ENCODE results near the gene PGA5. TPM values are rescaled to one million over a fixed set of nuclear protein-coding genes. Genes with fewer than 3 reads are reported as not detected.
"Not testable (repeated sequence)": the region's sequence is repeated elsewhere in the genome, so short reads cannot be mapped to it uniquely, and the experiment has no call there.

PGA5 gene
- total RNA-seq, 1 donor from 2014 or later: not detected

DNA sequence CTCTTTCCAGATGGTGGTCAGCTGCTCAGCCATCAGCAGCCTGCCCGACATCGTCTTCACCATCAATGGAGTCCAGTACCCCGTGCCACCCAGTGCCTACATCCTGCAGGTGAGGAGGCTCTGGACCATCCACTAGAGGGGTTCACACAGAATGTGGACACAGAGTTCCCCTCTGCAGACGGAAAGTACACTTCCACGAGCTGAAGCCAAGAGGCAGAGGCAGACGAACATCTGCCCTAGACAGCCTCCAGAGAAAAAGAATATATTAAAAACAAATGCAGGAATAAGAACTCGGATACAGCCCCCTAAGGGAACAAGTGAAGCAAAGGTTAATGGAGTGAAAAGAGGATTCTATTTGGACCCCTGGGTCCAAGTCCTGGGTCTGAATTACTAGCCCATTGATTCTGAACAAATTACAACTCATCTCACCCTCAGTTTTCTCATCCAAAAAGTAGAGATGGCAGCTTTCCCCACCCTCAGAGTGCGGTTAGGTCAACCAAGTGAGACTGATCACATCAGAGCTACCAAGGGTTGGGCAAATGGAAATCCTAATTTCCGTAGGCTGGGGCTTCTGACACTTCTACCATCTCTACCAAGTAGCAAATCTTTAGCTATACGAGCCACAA lies 29.5 kb upstream of the PGA5 start:
- H3K36me3 ChIP-seq; H3K4me3 ChIP-seq; H3F3A ChIP-seq (ENCODE audit: low read depth); H3K27ac ChIP-seq; H3K4me3 Mint-ChIP-seq; H2AFZ ChIP-seq (replicated peaks); H3K79me2 ChIP-seq (ENCODE audit: low read depth); H3K9ac ChIP-seq; H3K4me2 ChIP-seq; H3K27ac Mint-ChIP-seq; H3K9me3 ChIP-seq (ENCODE audit: low read depth); DNase-seq (ENCODE audit: low spot score); H3K27me3 Mint-ChIP-seq (ENCODE audit: insufficient read depth, low read depth); H3K36me3 Mint-ChIP-seq; H3K9me3 Mint-ChIP-seq; H3K4me1 ChIP-seq; H3K4me1 Mint-ChIP-seq; H3K27me3 ChIP-seq; H4K20me1 ChIP-seq (ENCODE audit: low read depth): not testable (repeated sequence)

DNA sequence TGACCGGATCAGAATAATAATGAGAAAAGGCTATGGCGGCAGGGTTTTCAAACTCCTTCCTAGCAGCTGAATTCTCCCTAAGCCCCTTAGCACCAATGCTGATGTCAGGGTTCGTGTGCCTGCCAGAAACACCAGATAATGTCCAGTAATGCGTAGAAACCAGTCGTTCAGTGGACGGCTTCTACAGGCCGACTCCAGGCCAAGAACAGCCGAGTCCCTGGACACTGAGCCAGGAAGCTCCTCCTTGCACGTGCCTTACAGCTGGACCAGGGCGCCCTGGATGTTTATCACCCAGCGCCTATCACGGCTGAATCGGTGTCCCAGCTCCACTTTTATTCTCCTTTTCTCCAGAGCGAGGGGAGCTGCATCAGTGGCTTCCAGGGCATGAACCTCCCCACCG lies 28.8 kb upstream of the PGA5 start:
- H4K20me1 ChIP-seq (ENCODE audit: low read depth); H3K4me3 ChIP-seq; H3K9ac ChIP-seq; H3K4me1 ChIP-seq; H2AFZ ChIP-seq (replicated peaks); H3K27me3 ChIP-seq; H3K36me3 Mint-ChIP-seq; H3K27ac Mint-ChIP-seq; H3K9me3 ChIP-seq (ENCODE audit: low read depth); H3K9me3 Mint-ChIP-seq; H3K4me1 Mint-ChIP-seq; H3K4me3 Mint-ChIP-seq; DNase-seq (ENCODE audit: low spot score); H3K79me2 ChIP-seq (ENCODE audit: low read depth); H3K27ac ChIP-seq; H3K36me3 ChIP-seq; H3K27me3 Mint-ChIP-seq (ENCODE audit: insufficient read depth, low read depth); H3K4me2 ChIP-seq; H3F3A ChIP-seq (ENCODE audit: low read depth): not testable (repeated sequence)

- not testable (repeated sequence) for H3K4me2 ChIP-seq; DNase-seq (ENCODE audit: low spot score); H3K36me3 ChIP-seq; H3K4me1 Mint-ChIP-seq; H3K27ac Mint-ChIP-seq; H3K4me3 Mint-ChIP-seq; H3K4me3 ChIP-seq; H3K27ac ChIP-seq; H3K4me1 ChIP-seq; H3K27me3 ChIP-seq; H3F3A ChIP-seq (ENCODE audit: low read depth); H3K9ac ChIP-seq; H4K20me1 ChIP-seq (ENCODE audit: low read depth); H3K9me3 Mint-ChIP-seq; H3K79me2 ChIP-seq (ENCODE audit: low read depth); H3K9me3 ChIP-seq (ENCODE audit: low read depth); H3K36me3 Mint-ChIP-seq; H2AFZ ChIP-seq (replicated peaks); H3K27me3 Mint-ChIP-seq (ENCODE audit: insufficient read depth, low read depth)
These were observed 27.2 kb upstream of the PGA5 start for GRCh38 chr11:61213711-61214324.

DNA sequence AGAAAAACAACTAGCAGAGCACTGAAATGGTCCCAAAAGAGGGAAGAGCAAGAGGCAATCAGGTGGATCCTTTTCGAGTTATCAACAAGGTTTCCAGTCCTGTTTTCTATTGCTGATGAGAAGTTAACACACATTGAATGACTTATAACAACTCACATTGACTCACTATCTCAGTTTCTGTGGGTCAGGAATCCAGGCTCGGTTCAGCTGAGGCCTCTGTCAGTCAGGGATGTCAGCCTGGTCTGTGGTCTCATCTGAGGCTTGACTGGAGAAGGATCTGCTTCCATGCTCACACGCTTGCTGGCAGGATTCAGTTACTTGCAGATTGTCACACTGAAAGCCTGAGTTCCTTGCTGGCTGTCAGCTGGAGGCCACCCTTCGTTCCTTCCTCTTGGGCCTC lies 22.7 kb upstream of the PGA5 start:
- H3K4me2 ChIP-seq; H3K9me3 ChIP-seq (ENCODE audit: low read depth); H3K4me1 Mint-ChIP-seq; H3K36me3 ChIP-seq; H3K27me3 Mint-ChIP-seq (ENCODE audit: insufficient read depth, low read depth); H3K4me3 Mint-ChIP-seq; H3K27ac ChIP-seq; H4K20me1 ChIP-seq (ENCODE audit: low read depth); H3K4me3 ChIP-seq; H3K79me2 ChIP-seq (ENCODE audit: low read depth); H3F3A ChIP-seq (ENCODE audit: low read depth); H3K27me3 ChIP-seq; H3K9ac ChIP-seq; H3K36me3 Mint-ChIP-seq; H3K4me1 ChIP-seq; H2AFZ ChIP-seq (replicated peaks); DNase-seq (ENCODE audit: low spot score); H3K9me3 Mint-ChIP-seq; H3K27ac Mint-ChIP-seq: not testable (repeated sequence)

DNA sequence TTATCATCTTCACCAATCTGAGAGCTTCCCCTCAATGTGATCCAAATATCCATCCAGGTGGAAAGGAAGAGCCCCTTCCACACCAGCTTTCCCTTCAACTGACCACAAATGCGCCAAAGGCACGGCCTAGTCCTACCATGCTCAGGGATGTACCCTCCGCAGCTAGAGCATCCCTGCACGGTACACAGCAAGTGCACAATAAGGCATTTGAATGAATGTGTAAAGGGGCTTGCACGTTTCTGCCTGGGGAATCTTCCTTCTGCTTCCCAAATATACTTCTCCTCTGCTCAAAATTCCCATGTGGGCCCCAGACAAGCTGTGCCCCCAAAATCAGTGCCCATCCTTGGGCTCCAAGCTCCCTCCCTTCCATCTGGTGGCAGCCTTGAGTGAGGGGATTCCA lies 22.0 kb upstream of the PGA5 start:
- H3K27ac ChIP-seq; H3K27me3 ChIP-seq; H3K79me2 ChIP-seq (ENCODE audit: low read depth); H3K9me3 Mint-ChIP-seq; H3K4me2 ChIP-seq; H3K27me3 Mint-ChIP-seq (ENCODE audit: insufficient read depth, low read depth); H3K36me3 ChIP-seq; H3K9ac ChIP-seq; H3K4me3 ChIP-seq; H3K9me3 ChIP-seq (ENCODE audit: low read depth); H3F3A ChIP-seq (ENCODE audit: low read depth); H4K20me1 ChIP-seq (ENCODE audit: low read depth); H3K4me1 Mint-ChIP-seq; H3K27ac Mint-ChIP-seq; H3K36me3 Mint-ChIP-seq; H3K4me1 ChIP-seq; DNase-seq (ENCODE audit: low spot score); H2AFZ ChIP-seq (replicated peaks); H3K4me3 Mint-ChIP-seq: not testable (repeated sequence)

DNA sequence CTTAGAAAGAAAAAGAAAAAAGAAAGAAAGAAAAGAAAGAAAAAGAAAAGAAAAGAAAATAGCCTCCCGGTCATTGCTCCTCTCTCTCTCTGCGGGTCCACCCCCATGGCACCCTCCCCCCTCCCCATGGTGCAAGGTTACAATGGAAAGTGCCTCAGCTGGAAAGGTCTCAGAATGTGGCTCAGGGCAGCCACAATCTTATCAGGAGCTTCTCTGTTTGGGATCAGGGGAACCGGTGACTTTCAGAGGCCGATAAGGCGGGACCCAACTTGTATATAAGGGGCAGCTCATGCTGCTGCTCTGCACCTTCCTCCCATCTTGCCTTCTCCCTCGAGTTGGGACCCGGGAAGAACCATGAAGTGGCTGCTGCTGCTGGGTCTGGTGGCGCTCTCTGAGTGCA lies 18.9 kb upstream of the PGA5 start, which contains the start of gene PGA4:
TSS of gene PGA4 (plus strand) at position 301 of the 400 bp plus-strand sequence. CDS start at position 355, 54 bp downstream.
- not testable (repeated sequence) for H3K4me3 ChIP-seq, H3K4me2 ChIP-seq, H3K27ac Mint-ChIP-seq

GRCh38 chr11:61222692-61223091 lies 18.3 kb upstream of the PGA5 start:
- not testable (repeated sequence) for H3F3A ChIP-seq (ENCODE audit: low read depth); H3K9me3 Mint-ChIP-seq; H3K36me3 Mint-ChIP-seq; H2AFZ ChIP-seq (replicated peaks); H3K79me2 ChIP-seq (ENCODE audit: low read depth); DNase-seq (ENCODE audit: low spot score); H3K36me3 ChIP-seq; H3K27me3 Mint-ChIP-seq (ENCODE audit: insufficient read depth, low read depth); H3K27ac ChIP-seq; H3K9me3 ChIP-seq (ENCODE audit: low read depth); H3K27me3 ChIP-seq; H4K20me1 ChIP-seq (ENCODE audit: low read depth); H3K4me3 Mint-ChIP-seq; H3K4me3 ChIP-seq; H3K27ac Mint-ChIP-seq; H3K9ac ChIP-seq; H3K4me1 Mint-ChIP-seq; H3K4me2 ChIP-seq; H3K4me1 ChIP-seq

More for the DNA sequence above, 18.9 kb upstream of the PGA5 start, which contains the start of gene PGA4:
- H3K9me3 ChIP-seq (ENCODE audit: low read depth); H3K4me1 ChIP-seq; H3K9me3 Mint-ChIP-seq; H3K4me3 Mint-ChIP-seq; H3K36me3 ChIP-seq; H3K9ac ChIP-seq; H3K27me3 Mint-ChIP-seq (ENCODE audit: insufficient read depth, low read depth); H3K79me2 ChIP-seq (ENCODE audit: low read depth); H4K20me1 ChIP-seq (ENCODE audit: low read depth); H3K27me3 ChIP-seq; H3F3A ChIP-seq (ENCODE audit: low read depth); H3K36me3 Mint-ChIP-seq; H2AFZ ChIP-seq (replicated peaks); H3K4me1 Mint-ChIP-seq; H3K27ac ChIP-seq; DNase-seq (ENCODE audit: low spot score): not testable (repeated sequence)

DNA sequence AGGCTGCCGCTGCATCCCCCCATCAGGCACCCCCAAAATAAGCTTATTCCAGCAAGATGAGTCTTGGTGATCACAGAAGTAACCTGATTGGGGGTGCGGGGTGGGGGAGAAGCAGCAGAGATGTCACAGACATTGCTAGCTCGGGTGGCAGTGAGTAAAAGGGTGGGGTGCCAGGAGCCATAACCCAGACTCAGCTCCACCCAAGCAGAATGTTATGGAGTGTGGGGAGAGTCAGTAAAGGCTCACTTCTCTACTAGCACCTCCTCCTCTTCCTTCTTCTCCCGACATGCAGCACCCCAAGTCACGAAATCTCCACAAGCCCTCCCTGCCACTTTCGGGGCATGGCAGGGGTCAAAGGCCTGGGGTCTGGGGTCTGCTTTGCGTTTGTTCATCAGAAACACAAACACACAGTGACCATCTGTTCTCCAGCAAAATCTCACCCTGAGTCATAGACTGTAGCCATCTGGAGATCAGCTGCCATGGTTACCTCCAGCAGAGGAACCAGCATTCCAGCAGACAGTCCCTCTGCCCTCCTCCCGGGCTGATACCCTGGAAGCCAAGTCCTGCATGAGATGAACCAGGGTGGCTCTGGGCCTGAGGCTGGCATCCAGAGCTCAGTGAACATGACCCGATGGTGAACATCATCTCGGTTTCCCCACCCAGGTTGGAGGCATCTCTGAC lies 14.4 kb upstream of the PGA5 start:
- H3K4me3 Mint-ChIP-seq; H3K27me3 Mint-ChIP-seq (ENCODE audit: insufficient read depth, low read depth): not testable (repeated sequence)

More for the DNA sequence above, 14.4 kb upstream of the PGA5 start:
- H3F3A ChIP-seq (ENCODE audit: low read depth); H3K36me3 ChIP-seq; H3K4me2 ChIP-seq; H3K4me1 ChIP-seq; H3K27me3 ChIP-seq; H3K9ac ChIP-seq; H3K9me3 Mint-ChIP-seq; H3K36me3 Mint-ChIP-seq; H3K4me3 ChIP-seq; H3K9me3 ChIP-seq (ENCODE audit: low read depth); H2AFZ ChIP-seq (replicated peaks); H3K27ac ChIP-seq; DNase-seq (ENCODE audit: low spot score); H3K79me2 ChIP-seq (ENCODE audit: low read depth); H3K27ac Mint-ChIP-seq; H3K4me1 Mint-ChIP-seq; H4K20me1 ChIP-seq (ENCODE audit: low read depth): not testable (repeated sequence)
